CD4-positive, alpha-beta T cell treated with Interleukin-10 for 1 hour (primary cell): ENCODE measurements around the gene BTNL3.
"Not testable (repeated sequence)": the region's sequence is repeated elsewhere in the genome, so short reads cannot be mapped to it uniquely, and the experiment has no call there.

ENCODE experiments used
- DNase-seq: peaks from one replicate; pipeline ENCODE4 v3.0.0-alpha.2; 2020

Gene BTNL3

GRCh38 chr5:180988592-180988991 is at the start of gene BTNL3:
BTNL3 (plus strand) TSS chr5:180988846; CDS start chr5:180989029, 183 bp downstream.
- no peak for DNase-seq

- no peak for DNase-seq
Observed at GRCh38 chr5:180950291-180950949, 38.2 kb upstream of the BTNL3 start.

- no peak for DNase-seq
Observed at GRCh38 chr5:180959661-180960060, 29.0 kb upstream of the BTNL3 start.

GRCh38 chr5:180960209-180960608 is 28.4 kb upstream of the BTNL3 start:
- no peak for DNase-seq

- DNase-seq = no peak
Observed at GRCh38 chr5:180969406-180969805, 19.2 kb upstream of the BTNL3 start.

- DNase-seq = no peak
Observed at GRCh38 chr5:180970336-180970735, 18.3 kb upstream of the BTNL3 start.

GRCh38 chr5:180970875-180971274 is 17.8 kb upstream of the BTNL3 start:
- DNase-seq = no peak

GRCh38 chr5:180974612-180975315 is 13.9 kb upstream of the BTNL3 start:
- no peak for DNase-seq

GRCh38 chr5:180975338-180975737 is 13.3 kb upstream of the BTNL3 start:
- no peak for DNase-seq

- peak; percentile 3 for DNase-seq
Observed at GRCh38 chr5:180976518-180976917, 12.1 kb upstream of the BTNL3 start.

GRCh38 chr5:180977852-180978251 is 10.8 kb upstream of the BTNL3 start:
- no peak for DNase-seq

GRCh38 chr5:180982008-180982741 is 6.5 kb upstream of the BTNL3 start:
- no peak for DNase-seq

GRCh38 chr5:180988016-180988415 is 630 bp upstream of the BTNL3 start:
- no peak for DNase-seq

GRCh38 chr5:180990086-180990881 is 1.6 kb downstream of the BTNL3 start:
- no peak for DNase-seq

- no peak for DNase-seq
Observed at GRCh38 chr5:180990882-180991242, 2.2 kb downstream of the BTNL3 start.

- no peak for DNase-seq
Observed at GRCh38 chr5:181001947-181002346, 13.3 kb downstream of the BTNL3 start.

GRCh38 chr5:181005791-181006190 is 17.1 kb downstream of the BTNL3 start:
- DNase-seq = no peak

- DNase-seq = no peak
Observed at GRCh38 chr5:181008136-181008535, 19.5 kb downstream of the BTNL3 start.

GRCh38 chr5:181010018-181010417 is 21.4 kb downstream of the BTNL3 start:
- not testable (repeated sequence) for DNase-seq

GRCh38 chr5:181014654-181015053 is 26.0 kb downstream of the BTNL3 start:
- DNase-seq = not testable (repeated sequence)

- DNase-seq = not testable (repeated sequence)
Observed at GRCh38 chr5:181017448-181017847, 28.8 kb downstream of the BTNL3 start.

- DNase-seq = no peak
Observed at GRCh38 chr5:181020688-181021087, 32.0 kb downstream of the BTNL3 start.
